ENCODE data around the gene SRF. TPM values are rescaled to one million over a fixed set of nuclear protein-coding genes. Genes with fewer than 3 reads are reported as not detected.

Gene SRF
- total and polyA plus RNA-seq, 2 donors (not counting 1 experiment from before 2014, with no cell fraction given) = 16.0 to 32.3 TPM

Other genes starting within 250 kb of the SRF start
- 23.9 and 30.4 TPM in 2 replicates for gene CNPY3, start 241.8 kb upstream of the SRF start, total RNA-seq
- 30.3 and 38.8 TPM in 2 replicates for gene CNPY3, start 241.8 kb upstream of the SRF start, polyA plus RNA-seq
- not detected in 2 replicates for gene GNMT, start 210.5 kb upstream of the SRF start, total RNA-seq
- gene GNMT, start 210.5 kb upstream of the SRF start, polyA plus RNA-seq = 0.06 and 0.12 TPM in 2 replicates
- 49.2 and 61.4 TPM in 2 replicates for gene PEX6, start 192.1 kb upstream of the SRF start, total RNA-seq
- gene PEX6, start 192.1 kb upstream of the SRF start, polyA plus RNA-seq = 4.0 and 5.3 TPM in 2 replicates
- gene PPP2R5D, start 186.7 kb upstream of the SRF start, total RNA-seq = 20.0 and 27.1 TPM in 2 replicates
- gene PPP2R5D, start 186.7 kb upstream of the SRF start, polyA plus RNA-seq = 39.3 and 59.9 TPM in 2 replicates
- gene MEA1, start 157.3 kb upstream of the SRF start, total RNA-seq = 52.1 and 60.9 TPM in 2 replicates
- gene MEA1, start 157.3 kb upstream of the SRF start, polyA plus RNA-seq = 81.0 and 111 TPM in 2 replicates
- gene KLHDC3, start 157.0 kb upstream of the SRF start, total RNA-seq = 54.5 and 72.2 TPM in 2 replicates
- 44.3 and 54.0 TPM in 2 replicates for gene KLHDC3, start 157.0 kb upstream of the SRF start, polyA plus RNA-seq
- gene RRP36, start 149.6 kb upstream of the SRF start, total RNA-seq = 72.4 and 73.0 TPM in 2 replicates
- gene RRP36, start 149.6 kb upstream of the SRF start, polyA plus RNA-seq = 88.0 and 110 TPM in 2 replicates
- gene CUL7, start 117.4 kb upstream of the SRF start, total RNA-seq = 30.3 and 60.3 TPM in 2 replicates
- 19.7 and 21.4 TPM in 2 replicates for gene CUL7, start 117.4 kb upstream of the SRF start, polyA plus RNA-seq
- 13.9 and 18.2 TPM in 2 replicates for gene MRPL2, start 111.8 kb upstream of the SRF start, total RNA-seq
- 20.3 and 23.1 TPM in 2 replicates for gene MRPL2, start 111.8 kb upstream of the SRF start, polyA plus RNA-seq
- 19.0 and 22.5 TPM in 2 replicates for gene KLC4, start 111.6 kb upstream of the SRF start, total RNA-seq
- 5.7 and 7.2 TPM in 2 replicates for gene KLC4, start 111.6 kb upstream of the SRF start, polyA plus RNA-seq
- gene PTK7, start 95.0 kb upstream of the SRF start, total RNA-seq = 145 and 159 TPM in 2 replicates
- gene PTK7, start 95.0 kb upstream of the SRF start, polyA plus RNA-seq = 51.9 and 149 TPM in 2 replicates
- gene CUL9, start 10.9 kb downstream of the SRF start, total RNA-seq = 27.0 and 32.2 TPM in 2 replicates
- 6.7 and 11.9 TPM in 2 replicates for gene CUL9, start 10.9 kb downstream of the SRF start, polyA plus RNA-seq
- 39.5 and 52.5 TPM in 2 replicates for gene DNPH1, start 58.2 kb downstream of the SRF start, total RNA-seq
- 31.2 and 32.0 TPM in 2 replicates for gene DNPH1, start 58.2 kb downstream of the SRF start, polyA plus RNA-seq
- gene TTBK1, start 72.2 kb downstream of the SRF start, total RNA-seq = under 0.01 TPM in 2 replicates
- gene TTBK1, start 72.2 kb downstream of the SRF start, polyA plus RNA-seq = 0.03 TPM in 1 of 2 replicates, not detected in the other
- gene SLC22A7, start 127.0 kb downstream of the SRF start, total RNA-seq = not detected in 2 replicates
- not detected in 2 replicates for gene SLC22A7, start 127.0 kb downstream of the SRF start, polyA plus RNA-seq
- 0.26 TPM in 1 of 2 replicates, not detected in the other for gene CRIP3, start 137.6 kb downstream of the SRF start, total RNA-seq
- not detected in 2 replicates for gene CRIP3, start 137.6 kb downstream of the SRF start, polyA plus RNA-seq
- 5.6 and 6.1 TPM in 2 replicates for gene ZNF318, start 198.4 kb downstream of the SRF start, total RNA-seq
- gene ZNF318, start 198.4 kb downstream of the SRF start, polyA plus RNA-seq = 8.6 and 10.0 TPM in 2 replicates